ENCODE results near the gene PFKFB2. TPM values are rescaled to one million over a fixed set of nuclear protein-coding genes. Genes with fewer than 3 reads are reported as not detected.

PFKFB2 gene
- total RNA-seq, 1 experiment from 2014 or later: 12.7 TPM

- Histone ChIP-seq H3K27me3 (ENCODE audit: control insufficient read depth, insufficient read depth, low read length) (no peaks in the 10 kb centered on the region), H3K36me3 (replicated peaks; ENCODE audit: control insufficient read depth, insufficient read depth, low read length) (no peaks in the 10 kb centered on the region), H3K4me3 (ENCODE audit: insufficient read depth, low read depth, low read length) (no peak overlapping the region)
- no peak for DNase-seq
Observed at GRCh38 chr1:207097871-207098324, 44.8 kb downstream of the PFKFB2 start.

- no peak for DNase-seq
- H3K36me3 ChIP-seq (replicated peaks; ENCODE audit: control insufficient read depth, insufficient read depth, low read length): no peaks in the 10 kb centered on the region
- H3K4me3 ChIP-seq (ENCODE audit: insufficient read depth, low read depth, low read length): no peak overlapping the region
- no peaks in the 10 kb centered on the region for H3K27me3 ChIP-seq (ENCODE audit: control insufficient read depth, insufficient read depth, low read length)
Observed at GRCh38 chr1:207101720-207102119, 48.6 kb downstream of the PFKFB2 start.

DNA sequence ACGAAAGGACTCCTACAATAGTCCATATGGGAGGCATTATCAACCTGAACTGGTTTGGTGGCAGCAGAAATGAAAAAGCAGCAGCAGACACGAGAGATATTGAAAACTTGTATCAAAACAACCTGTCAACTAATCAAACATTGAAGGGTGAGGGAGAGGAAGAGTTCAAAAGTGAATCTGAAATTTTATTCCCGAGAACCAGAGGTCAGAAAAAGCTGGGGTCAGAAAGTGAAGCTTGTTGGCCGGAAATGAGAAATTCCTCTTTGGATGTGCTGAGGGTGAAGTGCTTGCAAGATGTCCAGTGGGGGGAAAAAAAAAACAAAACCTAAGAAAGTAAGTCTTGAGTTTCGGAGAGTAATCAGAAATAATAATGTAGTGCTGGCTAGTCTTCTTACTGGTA is 49.1 kb downstream of the PFKFB2 start:
- no peak for DNase-seq
- no peak overlapping the region for H3K4me3 ChIP-seq (ENCODE audit: insufficient read depth, low read depth, low read length)
- H3K27me3 ChIP-seq (ENCODE audit: control insufficient read depth, insufficient read depth, low read length): no peaks in the 10 kb centered on the region
- no peaks in the 10 kb centered on the region for H3K36me3 ChIP-seq (replicated peaks; ENCODE audit: control insufficient read depth, insufficient read depth, low read length)

DNA sequence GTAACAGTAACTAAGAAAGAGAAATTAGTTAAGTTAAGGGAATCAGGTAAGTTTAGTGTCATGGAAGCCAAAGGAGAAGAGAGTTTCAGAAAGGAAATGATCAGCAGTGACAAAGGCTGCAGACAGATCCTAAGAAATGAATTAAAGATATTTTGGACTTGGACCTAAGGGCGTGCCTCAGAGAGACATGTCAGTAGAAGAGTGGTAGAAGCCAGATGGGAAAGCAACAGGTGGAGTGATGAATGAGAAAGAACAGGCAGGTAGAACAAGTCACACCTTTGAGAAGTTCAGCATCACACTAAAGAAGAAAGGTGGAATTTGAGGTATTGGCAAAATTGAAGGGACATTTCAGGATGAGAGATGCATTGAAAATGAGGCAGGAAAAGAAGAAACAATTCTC is 49.6 kb downstream of the PFKFB2 start:
- no peak overlapping the region for H3K4me3 ChIP-seq (ENCODE audit: insufficient read depth, low read depth, low read length)
- no peaks in the 10 kb centered on the region for H3K36me3 ChIP-seq (replicated peaks; ENCODE audit: control insufficient read depth, insufficient read depth, low read length)
- H3K27me3 ChIP-seq (ENCODE audit: control insufficient read depth, insufficient read depth, low read length): no peaks in the 10 kb centered on the region
- no peak for DNase-seq

- no peaks in the 10 kb centered on the region for H3K27me3 ChIP-seq (ENCODE audit: control insufficient read depth, insufficient read depth, low read length)
- no peak within 1 kb of the TSS for H3K4me3 ChIP-seq (ENCODE audit: insufficient read depth, low read depth, low read length)
- no peaks in the 10 kb centered on the region for H3K36me3 ChIP-seq (replicated peaks; ENCODE audit: control insufficient read depth, insufficient read depth, low read length)
- DNase-seq: no peak
Observed at GRCh38 chr1:207103892-207104373, 50.9 kb downstream of the PFKFB2 start, which contains the start of gene C4BPA. C4BPA (plus strand) TSS chr1:207104233; CDS start chr1:207113026, 8,793 bp downstream.

DNA sequence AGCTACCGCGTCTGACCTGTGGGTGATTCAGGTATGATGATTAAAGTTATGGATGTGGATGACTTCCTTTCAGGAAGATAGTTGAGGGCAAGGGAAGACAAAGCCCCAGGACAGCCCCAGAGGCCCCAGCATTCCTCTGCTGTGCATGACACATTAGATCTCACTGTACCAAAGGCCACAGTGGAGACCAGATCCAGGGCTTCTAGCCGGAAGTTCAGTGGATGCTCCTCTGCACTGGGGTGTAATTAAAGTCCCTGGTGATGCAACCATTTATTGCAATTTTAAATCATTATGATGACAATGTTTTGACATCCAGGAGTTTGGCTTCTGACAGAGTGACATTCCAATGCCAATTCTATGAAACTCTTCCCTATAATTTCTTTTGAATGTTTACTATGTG is 55.9 kb downstream of the PFKFB2 start:
- Histone ChIP-seq H3K36me3 (replicated peaks; ENCODE audit: control insufficient read depth, insufficient read depth, low read length) (no peaks in the 10 kb centered on the region), H3K27me3 (ENCODE audit: control insufficient read depth, insufficient read depth, low read length) (no peaks in the 10 kb centered on the region), H3K4me3 (ENCODE audit: insufficient read depth, low read depth, low read length) (no peak overlapping the region)
- no peak for DNase-seq

DNA sequence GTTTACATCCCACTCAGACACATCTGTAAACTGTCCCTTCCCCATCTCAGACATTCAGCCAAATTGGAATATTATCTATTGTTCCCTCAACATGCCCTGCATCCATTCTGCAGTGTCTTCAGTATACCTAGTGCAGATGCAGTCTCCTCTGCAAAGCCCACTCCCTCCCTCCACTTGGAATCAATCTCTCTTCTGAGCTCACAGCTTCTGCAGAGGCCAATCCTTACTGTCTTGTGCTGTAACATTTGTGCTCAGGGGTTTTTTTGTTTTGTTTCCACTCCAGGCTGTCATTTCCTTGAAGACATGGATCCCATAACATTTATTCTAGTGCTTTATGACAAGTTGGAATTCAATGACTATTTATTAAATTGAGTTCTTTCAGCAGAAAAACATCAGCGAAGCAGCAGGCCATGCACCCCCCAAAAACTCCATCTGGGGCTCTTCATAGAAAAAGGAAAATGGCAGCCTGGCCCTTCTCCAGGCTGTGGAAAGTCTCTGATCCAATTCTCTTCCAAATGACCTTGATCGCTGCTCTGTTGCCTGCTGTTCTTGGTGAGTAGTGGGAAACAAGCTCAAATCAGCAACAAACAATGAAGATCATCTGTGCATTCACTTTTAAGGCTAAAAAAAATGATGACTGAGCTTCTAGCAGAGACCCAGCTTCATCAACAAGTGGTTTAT is 59.7 kb downstream of the PFKFB2 start:
- Histone ChIP-seq H3K4me3 (ENCODE audit: insufficient read depth, low read depth, low read length) (no peak overlapping the region), H3K27me3 (ENCODE audit: control insufficient read depth, insufficient read depth, low read length) (no peaks in the 10 kb centered on the region), H3K36me3 (replicated peaks; ENCODE audit: control insufficient read depth, insufficient read depth, low read length) (no peaks in the 10 kb centered on the region)
- no peak for DNase-seq

DNA sequence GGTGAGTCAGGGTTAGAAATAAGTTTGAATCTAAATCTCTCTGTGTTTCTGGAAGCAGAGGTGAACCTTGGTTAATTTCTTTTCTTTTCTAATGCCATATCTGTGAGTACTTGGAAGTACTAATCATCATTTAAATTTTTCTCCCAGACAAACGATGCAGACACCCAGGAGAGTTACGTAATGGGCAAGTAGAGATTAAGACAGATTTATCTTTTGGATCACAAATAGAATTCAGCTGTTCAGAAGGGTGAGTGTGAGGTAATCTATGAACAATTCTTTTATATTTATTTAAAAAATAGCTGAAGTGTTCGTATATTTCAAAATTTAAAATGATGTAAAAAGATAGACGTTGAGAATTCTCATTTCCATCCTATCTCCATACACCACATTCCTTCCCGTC is 62.2 kb downstream of the PFKFB2 start:
- H3K36me3 ChIP-seq (replicated peaks; ENCODE audit: control insufficient read depth, insufficient read depth, low read length): no peaks in the 10 kb centered on the region
- no peak for DNase-seq
- H3K27me3 ChIP-seq (ENCODE audit: control insufficient read depth, insufficient read depth, low read length): no peaks in the 10 kb centered on the region
- H3K4me3 ChIP-seq (ENCODE audit: insufficient read depth, low read depth, low read length): no peak overlapping the region

DNA sequence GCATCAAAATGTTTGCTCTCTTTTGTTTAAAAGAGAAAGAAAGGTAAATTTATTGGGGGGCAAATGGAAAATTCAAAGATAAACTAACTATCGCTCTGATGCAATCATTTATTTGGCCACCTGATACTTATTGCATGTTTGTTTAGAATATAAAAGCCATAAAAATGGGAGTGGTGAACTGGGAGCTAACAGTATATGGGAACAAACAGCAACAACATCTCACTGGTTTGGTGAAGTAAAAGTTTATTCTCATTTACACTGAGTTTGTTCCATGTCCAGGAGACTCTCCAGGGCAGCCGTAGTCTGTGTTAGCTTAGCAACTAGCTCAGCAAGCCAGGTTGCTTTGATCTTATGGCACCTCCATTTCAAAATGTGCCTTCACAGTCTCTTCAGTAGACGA is 71.3 kb downstream of the PFKFB2 start:
- DNase-seq: no peak
- no peaks in the 10 kb centered on the region for H3K27me3 ChIP-seq (ENCODE audit: control insufficient read depth, insufficient read depth, low read length)
- H3K36me3 ChIP-seq (replicated peaks; ENCODE audit: control insufficient read depth, insufficient read depth, low read length): no peaks in the 10 kb centered on the region
- H3K4me3 ChIP-seq (ENCODE audit: insufficient read depth, low read depth, low read length): no peak overlapping the region

GRCh38 chr1:207128336-207128921 is 75.4 kb downstream of the PFKFB2 start:
- no peaks in the 10 kb centered on the region for H3K36me3 ChIP-seq (replicated peaks; ENCODE audit: control insufficient read depth, insufficient read depth, low read length)
- no peak overlapping the region for H3K4me3 ChIP-seq (ENCODE audit: insufficient read depth, low read depth, low read length)
- no peaks in the 10 kb centered on the region for H3K27me3 ChIP-seq (ENCODE audit: control insufficient read depth, insufficient read depth, low read length)
- no peak for DNase-seq

DNA sequence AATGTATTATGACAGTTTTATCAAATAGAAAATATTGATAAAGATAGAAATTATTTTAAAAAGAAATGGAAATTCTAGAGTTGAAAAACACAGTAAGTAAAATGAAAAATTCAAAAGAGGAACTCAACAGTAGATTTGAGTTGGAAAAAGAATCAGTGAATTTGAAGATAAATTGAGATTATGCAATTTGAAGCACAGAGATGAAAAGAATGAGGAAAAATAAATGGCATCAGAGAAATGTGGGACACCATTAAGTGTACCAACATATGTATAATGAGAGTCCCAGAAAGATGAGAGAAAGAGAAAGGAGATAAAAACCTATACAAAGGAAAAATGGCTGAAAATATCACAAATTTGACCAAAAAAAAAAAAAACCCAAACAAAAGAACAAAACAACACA is 76.0 kb downstream of the PFKFB2 start:
- no peaks in the 10 kb centered on the region for H3K27me3 ChIP-seq (ENCODE audit: control insufficient read depth, insufficient read depth, low read length)
- no peaks in the 10 kb centered on the region for H3K36me3 ChIP-seq (replicated peaks; ENCODE audit: control insufficient read depth, insufficient read depth, low read length)
- no peak overlapping the region for H3K4me3 ChIP-seq (ENCODE audit: insufficient read depth, low read depth, low read length)
- no peak for DNase-seq

Other genes with a start within 250 kb of the PFKFB2 start
- gene IL20, start 187.7 kb upstream of the PFKFB2 start, total RNA-seq (2014; rRNA removed; shearing (Covaris generic)): not detected in 2 replicates
- not detected in 2 replicates for gene IL24, start 155.8 kb upstream of the PFKFB2 start, total RNA-seq (2014; rRNA removed; shearing (Covaris generic))
- not detected in 2 replicates for gene FCMR, start 131.3 kb upstream of the PFKFB2 start, total RNA-seq (2014; rRNA removed; shearing (Covaris generic))
- 0.03 TPM in 1 of 2 replicates, not detected in the other for gene PIGR, start 106.8 kb upstream of the PFKFB2 start, total RNA-seq (2014; rRNA removed; shearing (Covaris generic))
- gene FCAMR, start 82.8 kb upstream of the PFKFB2 start, total RNA-seq (2014; rRNA removed; shearing (Covaris generic)): not detected in 2 replicates
- 0.52 and 0.55 TPM in 2 replicates for gene C1orf116, start 20.5 kb upstream of the PFKFB2 start, total RNA-seq (2014; rRNA removed; shearing (Covaris generic))
- 19.2 and 22.5 TPM in 2 replicates for gene YOD1, start 2.1 kb upstream of the PFKFB2 start, total RNA-seq (2014; rRNA removed; shearing (Covaris generic))
- gene C4BPB, start 35.6 kb downstream of the PFKFB2 start, total RNA-seq (2014; rRNA removed; shearing (Covaris generic)): not detected in 2 replicates
- not detected in 2 replicates for gene C4BPA, start 51.0 kb downstream of the PFKFB2 start, total RNA-seq (2014; rRNA removed; shearing (Covaris generic))

Measured in H7 (cell line).